ENCODE data around the gene PPP1R3G. TPM values are rescaled to one million over a fixed set of nuclear protein-coding genes. Genes with fewer than 3 reads are reported as not detected.
A peak's percentile ranks its signal among the peaks of the same experiment; 100 is the strongest.

The PPP1R3G gene
- total and polyA plus RNA-seq, 2 of the 13 experiments (the other 11 are each of a cell fraction or from before 2014, with no cell fraction given) = 1.2 to 1.3 TPM

- TF ChIP-seq MTF1 (CRISPR knock-in tag; IDR thresholded peaks at IDR 0.05) = no peak
- TF ChIP-seq, protein P1, sequence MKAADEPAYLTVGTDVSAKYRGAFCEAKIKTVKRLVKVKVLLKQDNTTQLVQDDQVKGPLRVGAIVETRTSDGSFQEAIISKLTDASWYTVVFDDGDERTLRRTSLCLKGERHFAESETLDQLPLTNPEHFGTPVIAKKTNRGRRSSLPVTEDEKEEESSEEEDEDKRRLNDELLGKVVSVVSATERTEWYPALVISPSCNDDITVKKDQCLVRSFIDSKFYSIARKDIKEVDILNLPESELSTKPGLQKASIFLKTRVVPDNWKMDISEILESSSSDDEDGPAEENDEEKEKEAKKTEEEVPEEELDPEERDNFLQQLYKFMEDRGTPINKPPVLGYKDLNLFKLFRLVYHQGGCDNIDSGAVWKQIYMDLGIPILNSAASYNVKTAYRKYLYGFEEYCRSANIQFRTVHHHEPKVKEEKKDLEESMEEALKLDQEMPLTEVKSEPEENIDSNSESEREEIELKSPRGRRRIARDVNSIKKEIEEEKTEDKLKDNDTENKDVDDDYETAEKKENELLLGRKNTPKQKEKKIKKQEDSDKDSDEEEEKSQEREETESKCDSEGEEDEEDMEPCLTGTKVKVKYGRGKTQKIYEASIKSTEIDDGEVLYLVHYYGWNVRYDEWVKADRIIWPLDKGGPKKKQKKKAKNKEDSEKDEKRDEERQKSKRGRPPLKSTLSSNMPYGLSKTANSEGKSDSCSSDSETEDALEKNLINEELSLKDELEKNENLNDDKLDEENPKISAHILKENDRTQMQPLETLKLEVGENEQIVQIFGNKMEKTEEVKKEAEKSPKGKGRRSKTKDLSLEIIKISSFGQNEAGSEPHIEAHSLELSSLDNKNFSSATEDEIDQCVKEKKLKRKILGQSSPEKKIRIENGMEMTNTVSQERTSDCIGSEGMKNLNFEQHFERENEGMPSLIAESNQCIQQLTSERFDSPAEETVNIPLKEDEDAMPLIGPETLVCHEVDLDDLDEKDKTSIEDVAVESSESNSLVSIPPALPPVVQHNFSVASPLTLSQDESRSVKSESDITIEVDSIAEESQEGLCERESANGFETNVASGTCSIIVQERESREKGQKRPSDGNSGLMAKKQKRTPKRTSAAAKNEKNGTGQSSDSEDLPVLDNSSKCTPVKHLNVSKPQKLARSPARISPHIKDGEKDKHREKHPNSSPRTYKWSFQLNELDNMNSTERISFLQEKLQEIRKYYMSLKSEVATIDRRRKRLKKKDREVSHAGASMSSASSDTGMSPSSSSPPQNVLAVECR (CRISPR knock-in tag; IDR thresholded peaks at IDR 0.05; ENCODE audit: borderline replicate concordance) = peak; percentile 25; the same call in 1 of the 2 replicates
- TF ChIP-seq PBX2 (CRISPR knock-in tag; IDR thresholded peaks at IDR 0.05) = no peak
- TF ChIP-seq MYNN (CRISPR knock-in tag; IDR thresholded peaks at IDR 0.05; ENCODE audit: low read depth) = no peak
- TF ChIP-seq PBX3 (CRISPR knock-in tag; IDR thresholded peaks at IDR 0.05; ENCODE audit: borderline replicate concordance) = no peak
- TF ChIP-seq NRL (CRISPR knock-in tag; IDR thresholded peaks at IDR 0.05; ENCODE audit: borderline replicate concordance) = no peak
- no peak for TF ChIP-seq REPIN1 (CRISPR knock-in tag; IDR thresholded peaks at IDR 0.05; ENCODE audit: borderline replicate concordance, low read depth)
- no peak for TF ChIP-seq MBNL3 (CRISPR knock-in tag; conservative IDR thresholded peaks at IDR 0.05)
- TF ChIP-seq HMG20A (CRISPR knock-in tag; IDR thresholded peaks at IDR 0.05; ENCODE audit: borderline replicate concordance) = no peak
- no peak for TF ChIP-seq ARNT2 (CRISPR knock-in tag; IDR thresholded peaks at IDR 0.05; ENCODE audit: low read depth)
- no peak for TF ChIP-seq HMGXB3 (CRISPR knock-in tag; IDR thresholded peaks at IDR 0.05; ENCODE audit: borderline replicate concordance)
- no peak for TF ChIP-seq HOXA9 (CRISPR knock-in tag; IDR thresholded peaks at IDR 0.05; ENCODE audit: borderline replicate concordance)
- peak; percentile 47; the same call in 1 of the 2 replicates for TF ChIP-seq JUN (CRISPR knock-in tag; IDR thresholded peaks at IDR 0.05)
- TF ChIP-seq TEAD3 (CRISPR knock-in tag; optimal IDR thresholded peaks at IDR 0.05; ENCODE audit: borderline replicate concordance) = peak; percentile 45
These were observed 34.2 kb downstream of the PPP1R3G start (continued) for GRCh38 chr6:5119090-5119951.
